K562 treated with DMSO at 1 percent for 12 hours (cell line): ENCODE results near the gene IGLL5. TPM values are rescaled to one million over a fixed set of nuclear protein-coding genes. Genes with fewer than 3 reads are reported as not detected.

Source experiments
- total RNA-seq: library from RNA; unstranded; fragments of 300-600 nt; gene quantifications from 2 replicates; pipeline ENCODE4 v1.2.3, GENCODE V29; 2022; ENCODE audit not compliant: insufficient read depth

IGLL5 gene
- total RNA-seq = not detected in 2 replicates

DNA sequence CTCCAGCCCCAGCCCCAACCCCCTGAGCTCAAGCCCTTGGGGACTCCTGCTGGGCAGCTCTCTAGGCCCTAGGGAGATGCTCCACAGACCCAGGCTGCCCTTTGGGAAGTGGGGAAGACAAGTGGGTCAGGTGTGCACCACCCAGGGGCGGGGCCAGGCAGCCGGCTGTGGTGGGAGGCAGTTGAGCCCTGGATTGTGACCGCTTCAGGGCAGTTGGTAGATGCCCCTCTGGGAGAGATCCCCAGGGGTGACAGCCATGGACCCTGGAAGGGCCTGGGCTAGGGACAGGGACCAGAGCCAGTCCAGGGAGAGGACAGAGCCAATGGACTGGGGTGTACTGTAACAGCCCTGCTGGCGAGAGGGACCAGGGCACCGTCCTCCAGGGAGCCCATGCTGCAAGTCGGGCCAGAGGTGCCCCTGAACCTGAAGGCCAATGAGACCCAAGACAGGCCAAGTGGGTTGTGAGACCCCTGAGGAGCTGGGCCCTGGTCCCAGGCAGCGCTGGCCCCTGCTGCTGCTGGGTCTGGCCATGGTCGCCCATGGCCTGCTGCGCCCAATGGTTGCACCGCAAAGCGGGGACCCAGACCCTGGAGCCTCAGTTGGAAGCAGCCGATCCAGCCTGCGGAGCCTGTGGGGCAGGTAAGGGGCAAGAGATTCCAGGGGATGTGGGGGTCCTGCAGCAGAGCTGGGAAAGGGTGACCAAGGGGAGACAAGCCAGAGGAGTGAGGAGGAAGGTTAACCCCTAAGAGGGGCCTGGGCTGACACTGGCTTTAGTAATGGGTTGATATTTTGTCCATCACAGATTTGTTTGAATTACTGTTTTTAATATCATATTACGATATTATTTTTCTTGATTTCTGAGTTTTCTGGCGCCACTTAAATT, at the start of gene IGLL5:
Gene IGLL5 (plus strand): TSS at position 196 of the 883 bp plus-strand sequence. CDS start 238 bp downstream, at position 434.

Other genes starting within 250 kb of the IGLL5 start
- gene GGTLC2, start 243.2 kb upstream of the IGLL5 start, total RNA-seq = not detected in 2 replicates
- 0.41 and 0.56 TPM in 2 replicates for gene GNAZ, start 182.7 kb downstream of the IGLL5 start, total RNA-seq